ENCODE results near the gene CYTH1. TPM values are rescaled to one million over a fixed set of nuclear protein-coding genes. Genes with fewer than 3 reads are reported as not detected.

CYTH1 gene
- total and polyA plus RNA-seq, 4 donors, result 15.4 to 32.1 (median 20.6) TPM

DNA sequence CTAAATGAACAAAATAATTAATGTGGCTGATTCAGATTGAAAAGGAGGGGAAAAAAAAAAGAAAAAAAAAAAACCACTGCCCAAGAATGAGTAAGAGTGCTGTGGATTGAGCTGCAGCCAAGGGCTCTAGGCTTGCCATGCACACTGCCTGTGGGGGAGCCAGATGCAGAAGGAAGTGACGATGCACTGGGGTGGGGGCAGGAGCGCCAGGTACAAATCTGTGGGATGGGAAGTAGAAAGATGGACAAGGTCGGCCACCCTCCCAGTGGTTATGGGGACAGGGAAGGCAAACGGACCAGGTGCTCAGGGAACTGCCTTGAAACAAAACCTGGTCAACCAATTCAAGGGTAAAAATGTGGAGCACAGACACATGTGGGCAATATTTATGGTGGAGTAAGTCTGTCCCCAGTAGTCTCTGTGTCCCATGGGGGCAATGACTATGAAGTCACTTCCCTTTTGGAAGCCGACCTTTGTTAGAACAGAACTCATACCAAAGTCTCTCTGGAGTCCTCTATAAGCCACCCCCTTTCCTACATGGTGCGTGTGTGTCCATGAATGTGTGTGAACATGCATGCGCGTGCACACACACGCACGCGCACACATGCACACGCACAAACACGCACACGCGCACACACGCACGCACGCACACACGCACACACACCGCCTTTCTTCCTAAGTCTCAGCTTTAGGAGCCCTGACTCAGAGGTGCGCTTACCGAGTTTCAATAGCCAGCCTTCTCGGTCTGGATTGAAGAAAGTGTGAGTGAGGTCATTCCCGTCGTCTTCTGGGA, 84.3 kb downstream of the CYTH1 start:
- H3K27me3 ChIP-seq (ENCODE audit: control insufficient read depth in 4 of 4, insufficient read depth in 4 of 4, low read length in 3 of 4), result no peaks in the 10 kb centered on the region
- WGBS, result 96% methylated on average over 25 of the region's 25 CpGs
- H3K4me3 ChIP-seq (ENCODE audit: low read depth in 1 of 3, low read length in 3 of 3), result no peak overlapping the region
- TF ChIP-seq, protein P1, sequence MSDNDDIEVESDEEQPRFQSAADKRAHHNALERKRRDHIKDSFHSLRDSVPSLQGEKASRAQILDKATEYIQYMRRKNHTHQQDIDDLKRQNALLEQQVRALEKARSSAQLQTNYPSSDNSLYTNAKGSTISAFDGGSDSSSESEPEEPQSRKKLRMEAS (IDR thresholded peaks at IDR 0.05), result no peak
- H3K4me1 ChIP-seq (ENCODE audit: control insufficient read depth in 4 of 4, insufficient read depth in 4 of 4, low read length in 3 of 4), result no peaks in the 10 kb centered on the region
- H3K9me3 ChIP-seq (ENCODE audit: control insufficient read depth in 4 of 4, low read length in 3 of 4), result no peaks in the 10 kb centered on the region
- DNase-seq (ENCODE audit: low spot score), result no peak
- H3K9ac ChIP-seq (ENCODE audit: low read depth in 1 of 2, low read length in 2 of 2), result no peak overlapping the region
- H3K36me3 ChIP-seq (ENCODE audit: control insufficient read depth in 4 of 4, insufficient read depth in 3 of 4, low read depth in 1 of 4, low read length in 3 of 4), result peaks cover 12 to 80% (median 58%) of the 10 kb centered on the region in 4 donors
- H3K27ac ChIP-seq (ENCODE audit: low read depth in 1 of 2, low read length in 2 of 2), result no peak overlapping the region

DNA sequence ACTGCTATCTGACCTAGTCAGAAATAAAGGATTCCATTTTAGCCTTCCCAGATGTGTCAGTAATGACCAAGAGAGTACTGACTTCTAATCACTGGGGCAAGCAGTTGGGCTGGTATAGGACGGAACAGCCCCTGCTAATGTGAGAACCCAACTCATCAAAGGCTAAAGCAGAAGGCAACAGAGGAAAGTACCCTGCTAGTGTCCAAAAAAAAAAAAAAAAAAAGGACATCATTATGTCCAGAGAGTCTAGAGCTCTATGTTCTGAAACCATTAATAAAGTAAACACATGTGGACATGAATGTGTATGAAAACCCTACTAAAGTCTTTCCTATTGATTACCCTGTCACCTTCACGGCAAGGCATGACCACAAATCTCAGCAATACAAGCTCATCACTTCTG, 85.0 kb downstream of the CYTH1 start:
- DNase-seq (ENCODE audit: low spot score), result no peak
- WGBS, result 96% methylated on average over 2 of the region's 2 CpGs
- Histone ChIP-seq H3K27me3 (ENCODE audit: control insufficient read depth in 4 of 4, insufficient read depth in 4 of 4, low read length in 3 of 4) (no peaks in the 10 kb centered on the region), H3K36me3 (ENCODE audit: control insufficient read depth in 4 of 4, insufficient read depth in 3 of 4, low read depth in 1 of 4, low read length in 3 of 4) (peaks cover 14 to 82% (median 58%) of the 10 kb centered on the region in 4 donors), H3K4me1 (ENCODE audit: control insufficient read depth in 4 of 4, insufficient read depth in 4 of 4, low read length in 3 of 4) (no peaks in the 10 kb centered on the region), H3K27ac (ENCODE audit: low read depth in 1 of 2, low read length in 2 of 2) (no peak overlapping the region), H3K9me3 (ENCODE audit: control insufficient read depth in 4 of 4, low read length in 3 of 4) (no peaks in the 10 kb centered on the region), H3K9ac (ENCODE audit: low read depth in 1 of 2, low read length in 2 of 2) (no peak overlapping the region), H3K4me3 (ENCODE audit: low read depth in 1 of 3, low read length in 3 of 3) (no peak overlapping the region)
- TF ChIP-seq SP1 (IDR thresholded peaks at IDR 0.05), result no peak
- TF ChIP-seq, protein P2, sequence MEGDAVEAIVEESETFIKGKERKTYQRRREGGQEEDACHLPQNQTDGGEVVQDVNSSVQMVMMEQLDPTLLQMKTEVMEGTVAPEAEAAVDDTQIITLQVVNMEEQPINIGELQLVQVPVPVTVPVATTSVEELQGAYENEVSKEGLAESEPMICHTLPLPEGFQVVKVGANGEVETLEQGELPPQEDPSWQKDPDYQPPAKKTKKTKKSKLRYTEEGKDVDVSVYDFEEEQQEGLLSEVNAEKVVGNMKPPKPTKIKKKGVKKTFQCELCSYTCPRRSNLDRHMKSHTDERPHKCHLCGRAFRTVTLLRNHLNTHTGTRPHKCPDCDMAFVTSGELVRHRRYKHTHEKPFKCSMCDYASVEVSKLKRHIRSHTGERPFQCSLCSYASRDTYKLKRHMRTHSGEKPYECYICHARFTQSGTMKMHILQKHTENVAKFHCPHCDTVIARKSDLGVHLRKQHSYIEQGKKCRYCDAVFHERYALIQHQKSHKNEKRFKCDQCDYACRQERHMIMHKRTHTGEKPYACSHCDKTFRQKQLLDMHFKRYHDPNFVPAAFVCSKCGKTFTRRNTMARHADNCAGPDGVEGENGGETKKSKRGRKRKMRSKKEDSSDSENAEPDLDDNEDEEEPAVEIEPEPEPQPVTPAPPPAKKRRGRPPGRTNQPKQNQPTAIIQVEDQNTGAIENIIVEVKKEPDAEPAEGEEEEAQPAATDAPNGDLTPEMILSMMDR (IDR thresholded peaks at IDR 0.05; ENCODE audit: low read depth, low read length, missing input control), result no peak
- TF ChIP-seq, protein P1 (IDR thresholded peaks at IDR 0.05), result no peak
- no peak for TF ChIP-seq HNF4G (IDR thresholded peaks at IDR 0.05)
- TF ChIP-seq EGR1 (IDR thresholded peaks at IDR 0.05; ENCODE audit: low read depth in 2 of 2), result no peak
- TF ChIP-seq, protein P3, sequence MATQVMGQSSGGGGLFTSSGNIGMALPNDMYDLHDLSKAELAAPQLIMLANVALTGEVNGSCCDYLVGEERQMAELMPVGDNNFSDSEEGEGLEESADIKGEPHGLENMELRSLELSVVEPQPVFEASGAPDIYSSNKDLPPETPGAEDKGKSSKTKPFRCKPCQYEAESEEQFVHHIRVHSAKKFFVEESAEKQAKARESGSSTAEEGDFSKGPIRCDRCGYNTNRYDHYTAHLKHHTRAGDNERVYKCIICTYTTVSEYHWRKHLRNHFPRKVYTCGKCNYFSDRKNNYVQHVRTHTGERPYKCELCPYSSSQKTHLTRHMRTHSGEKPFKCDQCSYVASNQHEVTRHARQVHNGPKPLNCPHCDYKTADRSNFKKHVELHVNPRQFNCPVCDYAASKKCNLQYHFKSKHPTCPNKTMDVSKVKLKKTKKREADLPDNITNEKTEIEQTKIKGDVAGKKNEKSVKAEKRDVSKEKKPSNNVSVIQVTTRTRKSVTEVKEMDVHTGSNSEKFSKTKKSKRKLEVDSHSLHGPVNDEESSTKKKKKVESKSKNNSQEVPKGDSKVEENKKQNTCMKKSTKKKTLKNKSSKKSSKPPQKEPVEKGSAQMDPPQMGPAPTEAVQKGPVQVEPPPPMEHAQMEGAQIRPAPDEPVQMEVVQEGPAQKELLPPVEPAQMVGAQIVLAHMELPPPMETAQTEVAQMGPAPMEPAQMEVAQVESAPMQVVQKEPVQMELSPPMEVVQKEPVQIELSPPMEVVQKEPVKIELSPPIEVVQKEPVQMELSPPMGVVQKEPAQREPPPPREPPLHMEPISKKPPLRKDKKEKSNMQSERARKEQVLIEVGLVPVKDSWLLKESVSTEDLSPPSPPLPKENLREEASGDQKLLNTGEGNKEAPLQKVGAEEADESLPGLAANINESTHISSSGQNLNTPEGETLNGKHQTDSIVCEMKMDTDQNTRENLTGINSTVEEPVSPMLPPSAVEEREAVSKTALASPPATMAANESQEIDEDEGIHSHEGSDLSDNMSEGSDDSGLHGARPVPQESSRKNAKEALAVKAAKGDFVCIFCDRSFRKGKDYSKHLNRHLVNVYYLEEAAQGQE (IDR thresholded peaks at IDR 0.05), result no peak
- TF ChIP-seq, protein P4, sequence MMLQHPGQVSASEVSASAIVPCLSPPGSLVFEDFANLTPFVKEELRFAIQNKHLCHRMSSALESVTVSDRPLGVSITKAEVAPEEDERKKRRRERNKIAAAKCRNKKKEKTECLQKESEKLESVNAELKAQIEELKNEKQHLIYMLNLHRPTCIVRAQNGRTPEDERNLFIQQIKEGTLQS (IDR thresholded peaks at IDR 0.05), result no peak
- no peak for TF ChIP-seq GABPA (IDR thresholded peaks at IDR 0.05 in 1 of 2, conservative IDR thresholded peaks at IDR 0.05 in 1 of 2)
- no peak for TF ChIP-seq HNF4A (conservative IDR thresholded peaks at IDR 0.05)
- no peak for TF ChIP-seq TAF1 (conservative IDR thresholded peaks at IDR 0.05)
- TF ChIP-seq JUND (IDR thresholded peaks at IDR 0.05), result no peak
- no peak for TF ChIP-seq FOXA1 (IDR thresholded peaks at IDR 0.05)
- TF ChIP-seq, protein P5, sequence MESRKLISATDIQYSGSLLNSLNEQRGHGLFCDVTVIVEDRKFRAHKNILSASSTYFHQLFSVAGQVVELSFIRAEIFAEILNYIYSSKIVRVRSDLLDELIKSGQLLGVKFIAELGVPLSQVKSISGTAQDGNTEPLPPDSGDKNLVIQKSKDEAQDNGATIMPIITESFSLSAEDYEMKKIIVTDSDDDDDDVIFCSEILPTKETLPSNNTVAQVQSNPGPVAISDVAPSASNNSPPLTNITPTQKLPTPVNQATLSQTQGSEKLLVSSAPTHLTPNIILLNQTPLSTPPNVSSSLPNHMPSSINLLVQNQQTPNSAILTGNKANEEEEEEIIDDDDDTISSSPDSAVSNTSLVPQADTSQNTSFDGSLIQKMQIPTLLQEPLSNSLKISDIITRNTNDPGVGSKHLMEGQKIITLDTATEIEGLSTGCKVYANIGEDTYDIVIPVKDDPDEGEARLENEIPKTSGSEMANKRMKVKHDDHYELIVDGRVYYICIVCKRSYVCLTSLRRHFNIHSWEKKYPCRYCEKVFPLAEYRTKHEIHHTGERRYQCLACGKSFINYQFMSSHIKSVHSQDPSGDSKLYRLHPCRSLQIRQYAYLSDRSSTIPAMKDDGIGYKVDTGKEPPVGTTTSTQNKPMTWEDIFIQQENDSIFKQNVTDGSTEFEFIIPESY (IDR thresholded peaks at IDR 0.05), result no peak
- no peak for TF ChIP-seq RAD21 (IDR thresholded peaks at IDR 0.05)
- TF ChIP-seq NR2F2 (IDR thresholded peaks at IDR 0.05), result no peak
- no peak for TF ChIP-seq YY1 (IDR thresholded peaks at IDR 0.05)
- no peak for TF ChIP-seq FOXA2 (IDR thresholded peaks at IDR 0.05)
- no peak for TF ChIP-seq RXRA (IDR thresholded peaks at IDR 0.05)
